HG03060 (cell line): ENCODE results near the gene ASCC2.
"Not testable (repeated sequence)": the region's sequence is repeated elsewhere in the genome, so short reads cannot be mapped to it uniquely, and the experiment has no call there.

Source experiments
- ATAC-seq: cut with Tn5 transposase; IDR thresholded peaks from one replicate; pipeline ENCODE4 v1.9.1; 2021; ENCODE audit warnings: low read depth, moderate number of reproducible peaks; ENCODE audit not compliant: unreplicated experiment

Gene ASCC2

GRCh38 chr22:29762263-29762662, 75.8 kb downstream of the ASCC2 start:
- no peak for ATAC-seq

DNA sequence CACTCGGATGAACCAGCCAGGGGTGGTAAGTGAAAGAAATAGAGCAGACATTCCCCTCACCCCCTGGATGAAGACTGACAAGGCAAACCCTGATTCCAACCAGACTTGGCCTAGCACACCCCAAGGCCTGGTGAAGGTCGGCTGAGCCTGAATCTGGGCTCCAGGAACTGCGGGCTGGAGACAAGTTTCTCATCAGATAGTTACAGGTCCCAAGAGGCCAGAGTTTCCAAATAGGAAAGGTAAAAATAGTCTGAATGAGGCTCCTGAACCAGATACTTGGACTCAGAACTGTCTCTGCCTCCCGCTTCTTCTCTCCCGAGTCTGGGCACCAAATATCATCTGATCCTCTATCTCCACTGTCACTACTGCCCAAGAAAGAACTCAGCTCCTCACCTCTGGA, 79.1 kb downstream of the ASCC2 start:
- ATAC-seq, result no peak

GRCh38 chr22:29758068-29758622, 79.9 kb downstream of the ASCC2 start:
- no peak for ATAC-seq

DNA sequence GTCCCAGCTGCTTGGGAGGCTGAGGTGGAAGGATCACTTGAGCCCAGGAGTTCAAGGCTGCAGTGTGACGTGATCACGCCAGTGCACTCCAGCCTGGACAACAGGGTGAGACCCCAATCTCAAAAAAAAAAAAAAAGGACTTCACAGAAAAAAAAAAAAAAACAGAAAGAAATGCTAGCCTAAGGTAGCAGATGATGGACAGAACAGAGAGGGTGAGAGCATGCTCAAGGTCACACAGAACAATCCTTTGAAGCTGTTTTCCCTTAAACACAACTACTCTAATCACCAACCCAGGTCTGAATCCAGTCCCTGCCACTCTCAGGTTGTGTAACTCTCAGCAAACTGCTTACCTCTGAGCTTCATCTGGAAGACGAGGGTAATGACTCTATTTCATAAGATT, 81.0 kb downstream of the ASCC2 start:
- no peak for ATAC-seq

DNA sequence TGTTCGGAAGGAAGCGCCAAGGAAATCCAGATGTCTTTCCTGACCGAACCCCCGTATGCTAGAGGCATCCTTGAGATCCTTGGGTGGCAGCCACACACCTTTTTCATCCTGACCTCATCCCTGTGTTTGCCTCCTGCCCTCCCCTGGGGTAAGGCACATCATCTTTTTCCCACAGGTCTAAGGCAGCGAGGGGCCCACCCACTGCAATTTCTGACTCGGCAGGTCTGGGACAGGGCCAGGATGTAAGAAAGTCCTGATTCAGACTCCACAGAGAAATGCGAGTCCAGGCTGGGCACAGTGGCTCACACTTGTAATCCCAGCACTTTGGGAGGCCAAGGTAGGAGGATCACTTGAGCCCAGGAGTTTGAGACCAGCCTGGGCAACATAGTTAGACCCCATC, 81.7 kb downstream of the ASCC2 start:
- no peak for ATAC-seq

GRCh38 chr22:29755889-29756288, 82.2 kb downstream of the ASCC2 start:
- ATAC-seq, result no peak

GRCh38 chr22:29754658-29755395, 83.2 kb downstream of the ASCC2 start:
- not testable (repeated sequence) for ATAC-seq

- no peak for ATAC-seq
These were observed 84.0 kb downstream of the ASCC2 start for GRCh38 chr22:29753808-29754657.

DNA sequence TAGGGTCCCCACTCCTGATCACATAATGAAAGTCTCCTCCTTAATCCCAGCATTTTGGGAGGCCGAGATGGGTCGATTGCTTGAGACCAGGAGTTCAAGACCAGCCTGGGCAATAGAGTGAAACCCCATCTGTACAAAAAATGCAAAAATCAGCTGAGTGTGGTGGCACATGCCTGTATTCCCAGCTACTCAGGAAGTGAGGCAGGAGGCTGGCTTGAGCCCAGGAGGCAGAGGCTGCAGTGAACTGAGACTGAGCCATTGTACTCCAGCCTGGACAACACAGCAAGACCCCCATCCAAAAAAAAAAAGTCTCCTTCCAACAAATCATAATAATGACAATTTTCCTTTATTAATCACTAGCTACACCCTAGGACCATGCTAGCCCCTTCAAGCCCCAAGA, 86.4 kb downstream of the ASCC2 start:
- ATAC-seq, result no peak

DNA sequence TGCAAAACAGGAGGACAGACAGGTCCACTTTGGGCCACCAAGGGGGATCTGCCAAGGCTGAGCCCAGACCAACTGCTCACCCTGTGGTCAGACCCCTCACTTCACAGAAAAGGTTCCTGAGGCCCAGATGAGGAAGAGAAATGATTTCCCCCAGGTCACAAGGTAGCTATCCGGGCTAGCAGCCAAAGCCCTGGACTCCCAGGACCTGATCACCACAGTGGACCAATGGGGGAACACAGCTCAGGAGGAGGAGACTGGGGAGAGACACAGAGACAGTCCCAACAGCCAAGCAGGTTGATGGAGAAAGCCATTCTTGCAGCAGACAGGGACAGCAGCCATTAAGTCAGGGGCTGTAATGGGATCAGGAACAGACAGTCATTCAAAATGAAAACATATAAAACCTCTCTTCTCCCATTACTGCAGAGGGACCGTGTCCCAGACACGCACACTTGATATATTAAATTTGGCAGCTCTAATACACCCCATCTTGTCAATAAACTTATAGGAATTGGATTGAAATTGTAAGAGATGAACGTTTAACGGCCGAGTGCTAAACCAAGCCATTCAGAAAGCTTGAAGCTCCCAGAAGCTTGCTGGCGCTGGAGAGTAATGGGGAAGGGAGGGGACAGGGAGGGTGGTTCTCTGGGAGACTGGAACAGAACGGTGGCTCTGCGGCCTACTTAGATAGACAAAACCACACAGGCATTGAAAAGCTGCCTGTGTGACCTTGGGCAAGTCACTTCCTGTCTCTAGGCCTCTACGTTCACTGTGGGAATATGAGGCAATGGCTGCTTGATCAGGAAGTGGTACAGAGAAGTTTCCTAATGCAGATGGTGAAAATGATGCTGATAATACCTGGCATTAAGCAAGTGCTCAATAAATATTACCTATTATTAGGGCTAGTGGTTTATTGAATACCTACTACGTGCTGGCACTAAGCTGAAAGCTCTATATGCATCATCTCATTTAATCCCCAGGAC, 87.2 kb downstream of the ASCC2 start:
- no peak for ATAC-seq

DNA sequence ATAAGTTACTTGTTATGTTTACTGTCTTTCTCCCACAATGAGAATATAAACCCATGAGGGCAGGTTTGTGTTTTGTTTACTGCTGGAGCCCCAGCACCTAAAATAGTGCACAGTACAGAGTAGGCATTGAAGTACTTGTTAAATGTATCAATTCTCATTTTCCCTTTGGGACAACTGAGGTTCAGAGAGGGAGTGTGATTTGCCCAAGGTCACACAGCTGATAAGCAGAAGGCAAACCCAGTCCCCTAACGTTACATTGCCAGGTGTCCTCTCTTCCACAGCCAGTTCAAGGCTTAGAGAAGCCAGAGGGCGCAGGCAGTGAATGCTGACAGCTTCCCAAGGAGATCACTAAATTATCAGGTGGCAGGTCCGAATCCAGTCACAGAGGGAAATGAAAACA, 88.0 kb downstream of the ASCC2 start:
- ATAC-seq, result no peak

- ATAC-seq, result no peak
These were observed 89.7 kb downstream of the ASCC2 start for GRCh38 chr22:29748248-29748893.

DNA sequence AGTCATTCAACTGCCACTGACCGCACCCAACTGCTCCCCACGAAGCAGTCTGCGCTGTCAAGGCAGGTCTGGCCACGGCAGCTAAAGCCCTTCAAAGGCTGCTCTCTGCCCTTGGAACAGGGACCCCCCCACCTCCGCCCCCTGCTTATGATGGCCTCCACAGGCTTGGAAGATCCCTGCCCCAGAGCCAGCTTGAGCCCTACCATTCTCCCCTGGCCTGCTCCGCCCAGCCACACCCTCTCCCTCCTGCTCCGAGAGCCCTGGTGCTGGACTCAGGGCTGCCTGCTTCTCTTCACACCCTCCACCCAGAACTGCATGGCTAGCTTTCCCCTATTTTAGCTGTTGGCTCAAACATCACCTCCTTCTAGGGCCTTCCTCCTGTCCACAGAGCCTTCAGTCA, 90.2 kb downstream of the ASCC2 start:
- no peak for ATAC-seq

GRCh38 chr22:29744902-29745301, 93.2 kb downstream of the ASCC2 start:
- ATAC-seq, result no peak

GRCh38 chr22:29742326-29742725, 95.7 kb downstream of the ASCC2 start:
- ATAC-seq, result no peak

DNA sequence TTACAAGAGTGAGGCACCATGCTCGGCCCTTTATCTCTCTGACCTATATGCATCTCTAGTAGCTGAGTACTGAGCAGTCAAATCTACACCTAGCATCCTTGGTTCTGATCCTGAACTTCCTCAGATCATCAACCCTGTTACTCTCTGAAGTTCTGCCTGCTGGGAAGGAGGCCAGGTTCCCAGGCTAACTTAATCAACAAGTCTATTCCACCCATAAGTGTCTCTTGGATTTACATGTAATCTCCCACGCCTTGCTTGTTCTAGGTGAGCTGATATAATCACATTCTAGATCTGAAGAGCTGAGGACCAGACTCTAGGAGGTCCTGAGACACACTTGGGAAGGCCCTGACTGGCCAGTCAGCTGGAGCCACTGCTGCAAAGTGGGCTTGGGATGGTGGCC, 96.1 kb downstream of the ASCC2 start:
- ATAC-seq, result no peak

- ATAC-seq, result no peak
These were observed 97.9 kb downstream of the ASCC2 start for GRCh38 chr22:29740216-29740615.

DNA sequence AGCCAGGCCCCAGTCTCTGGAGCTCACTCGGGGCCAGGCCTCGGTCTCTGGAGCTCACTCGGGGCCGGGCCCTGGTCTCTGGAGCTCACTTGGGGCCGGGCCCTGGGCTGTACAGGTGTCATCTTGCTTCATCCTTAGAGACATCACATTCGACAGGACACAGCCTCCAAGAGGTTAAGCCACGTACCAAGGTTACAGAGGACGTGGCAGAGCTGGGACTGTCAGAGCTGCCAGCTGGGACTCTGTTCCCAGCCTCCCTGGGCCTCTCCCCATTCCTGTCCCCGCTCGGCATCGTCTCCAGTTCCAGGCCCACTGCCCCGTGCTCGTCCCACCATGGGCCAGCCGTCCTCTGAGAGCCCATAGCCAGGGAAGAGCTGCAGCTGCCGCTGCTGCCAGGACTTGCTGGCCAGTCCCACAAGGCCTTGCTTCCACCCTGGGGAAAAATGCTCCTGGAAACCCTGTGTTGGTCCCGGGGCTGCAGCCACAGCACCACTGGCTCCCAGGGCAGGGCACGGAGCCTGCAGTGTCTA, 98.7 kb downstream of the ASCC2 start:
- ATAC-seq, result no peak
